GM18951 (cell line): ENCODE results near the gene ZNF76.

ENCODE experiments used
- POLR2A ChIP-seq: IDR thresholded peaks from 4 replicates; pipeline ENCODE4 v1.6.1; 2011; ENCODE audit warnings: mild to moderate bottlenecking; ENCODE audit not compliant: insufficient read length, insufficient read depth; ENCODE audit errors: extremely low read depth
- in situ Hi-C: fragments of 300-500 bp; cut with MboI; formaldehyde crosslinking; loops from one replicate; pipeline ENCODE4 v1.12.0; 2022; ENCODE audit warnings: low sequenced_read_pairs, mixed read lengths, inconsistent platforms; ENCODE audit not compliant: unreplicated experiment

The ZNF76 gene

DNA sequence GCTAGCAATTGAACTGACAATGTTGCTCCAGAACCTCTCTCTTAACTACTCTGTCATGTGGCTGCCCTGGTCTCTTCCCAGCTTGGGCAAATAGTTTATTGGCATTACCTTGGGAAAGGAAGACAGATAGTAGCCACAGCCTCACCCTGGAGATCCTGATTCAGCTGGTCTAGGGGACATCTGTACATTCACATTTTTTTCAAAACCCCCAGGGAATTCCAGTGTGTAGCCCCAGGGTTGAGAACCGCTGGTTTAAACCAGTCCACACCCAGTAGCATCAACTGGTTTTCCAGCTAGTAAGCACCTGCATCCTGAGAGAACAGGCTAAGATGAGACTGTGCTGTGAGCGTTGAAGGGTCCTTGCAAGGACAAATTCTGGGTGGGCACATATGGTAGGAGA is 36.1 kb upstream of the ZNF76 start:
- TF ChIP-seq POLR2A: no peak
- in situ Hi-C loops: no loop called here

DNA sequence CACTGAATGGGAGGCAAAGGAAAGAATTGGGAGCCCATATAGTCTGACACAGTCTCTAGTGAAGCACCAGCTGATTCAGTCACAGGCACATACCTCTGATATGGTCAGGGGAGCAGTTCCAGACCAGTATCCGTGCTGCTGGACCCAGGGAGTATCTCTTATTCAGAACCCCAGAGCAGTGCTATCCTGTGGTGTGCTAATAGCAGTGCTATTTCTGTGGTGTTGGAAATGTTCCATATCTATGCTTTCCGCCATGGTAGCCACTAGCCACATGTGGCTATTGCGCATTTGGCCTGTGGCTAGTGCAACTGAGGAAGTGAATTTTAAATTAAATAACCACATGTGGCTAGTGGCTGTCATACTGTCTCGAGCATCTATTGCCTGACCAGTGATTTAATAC is 34.8 kb upstream of the ZNF76 start:
- in situ Hi-C loops: no loop called here
- no peak for TF ChIP-seq POLR2A

DNA sequence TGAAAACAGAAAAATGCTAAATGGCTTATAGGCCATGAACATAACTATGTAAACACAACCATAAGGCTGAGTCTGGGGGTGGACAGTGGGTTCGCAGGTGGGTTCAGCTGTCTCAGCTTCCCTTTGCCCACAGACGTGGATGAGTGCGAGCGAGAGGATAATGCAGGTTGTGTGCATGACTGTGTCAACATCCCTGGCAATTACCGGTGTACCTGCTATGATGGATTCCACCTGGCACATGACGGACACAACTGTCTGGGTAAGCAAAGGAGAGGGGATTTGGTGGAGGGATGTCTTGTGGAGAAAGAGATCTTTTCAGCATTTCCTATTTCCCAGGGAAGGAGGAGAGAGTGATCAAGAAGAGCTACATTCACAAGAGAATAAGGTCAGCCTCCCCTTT is 31.1 kb upstream of the ZNF76 start:
- no peak for TF ChIP-seq POLR2A
- in situ Hi-C loops: no loop called here

DNA sequence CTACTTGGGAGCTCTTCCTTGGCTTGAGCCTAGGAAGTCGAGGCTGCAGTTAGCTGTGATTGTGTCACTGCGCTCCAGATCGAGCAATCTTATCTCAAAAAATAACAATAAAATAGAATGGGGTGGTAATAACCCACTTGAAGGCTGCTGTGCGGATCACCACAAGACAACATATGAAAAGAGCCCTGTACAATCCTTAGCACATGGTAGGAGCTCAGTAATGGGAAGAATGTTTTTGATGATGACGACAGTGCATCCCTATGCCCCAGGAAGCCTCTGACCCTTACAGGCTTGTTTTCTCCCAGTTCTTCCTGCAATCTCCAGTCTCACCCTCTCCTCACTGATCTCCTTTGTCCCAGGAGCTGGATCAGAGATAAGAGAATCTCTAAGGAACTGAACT is 30.2 kb upstream of the ZNF76 start:
- in situ Hi-C loops: no loop called here
- no peak for TF ChIP-seq POLR2A

DNA sequence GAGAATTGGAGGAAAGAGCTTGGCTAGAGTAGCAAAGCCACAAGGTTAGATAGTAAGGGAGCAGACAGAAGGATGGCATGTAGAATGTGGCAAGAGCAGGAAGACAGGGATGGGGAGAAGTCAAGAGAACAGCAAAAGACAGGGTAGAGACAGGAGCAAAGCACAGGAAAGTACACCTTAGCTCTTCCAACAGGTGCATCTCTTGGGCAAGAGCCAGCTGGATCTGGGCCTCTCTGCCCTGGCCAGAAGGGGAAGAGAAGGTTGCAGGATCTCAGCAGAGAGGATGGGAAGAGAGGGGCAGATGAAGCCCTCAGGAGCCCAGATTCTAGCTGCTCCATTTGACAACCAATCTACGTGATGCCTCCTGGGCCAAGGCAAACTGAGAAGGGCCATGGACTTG is 29.0 kb upstream of the ZNF76 start:
- in situ Hi-C loops: no loop called here
- TF ChIP-seq POLR2A: no peak

DNA sequence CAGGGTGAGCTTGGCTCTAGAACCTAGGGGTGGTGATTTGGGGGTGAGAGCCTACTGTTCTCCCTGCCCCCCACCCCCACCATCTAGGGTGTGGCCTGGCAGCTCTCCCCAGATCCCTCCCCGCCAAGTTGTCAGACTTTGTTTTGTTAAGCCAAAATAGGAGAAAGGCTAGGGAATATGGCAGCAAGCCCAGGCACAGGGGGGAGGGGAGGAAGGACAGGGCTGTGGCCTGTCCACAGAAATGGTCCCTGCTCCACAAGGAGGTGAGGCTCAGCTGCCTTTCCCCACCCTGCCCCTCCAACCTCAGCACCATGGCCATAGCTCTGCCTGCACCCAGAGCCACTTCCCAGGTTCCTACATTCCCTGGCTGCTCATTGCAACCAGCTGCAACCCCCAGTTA is 28.6 kb upstream of the ZNF76 start:
- in situ Hi-C loops: no loop called here
- no peak for TF ChIP-seq POLR2A

DNA sequence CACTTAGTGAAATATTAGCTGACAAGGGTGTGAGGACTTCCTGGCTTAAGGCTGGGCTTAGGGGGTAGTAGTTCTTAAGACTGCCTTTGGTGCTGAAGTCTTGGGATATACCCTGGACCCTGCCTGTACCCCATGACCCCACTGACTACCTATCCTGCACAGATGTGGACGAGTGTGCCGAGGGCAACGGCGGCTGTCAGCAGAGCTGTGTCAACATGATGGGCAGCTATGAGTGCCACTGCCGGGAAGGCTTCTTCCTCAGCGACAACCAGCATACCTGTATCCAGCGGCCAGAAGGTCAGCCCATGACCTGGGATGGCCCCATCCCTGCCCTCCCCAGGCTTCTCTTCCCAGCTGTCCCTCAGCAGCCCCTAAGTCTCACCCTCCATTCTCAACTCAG is 28.0 kb upstream of the ZNF76 start:
- no peak for TF ChIP-seq POLR2A
- in situ Hi-C loops: no loop called here

DNA sequence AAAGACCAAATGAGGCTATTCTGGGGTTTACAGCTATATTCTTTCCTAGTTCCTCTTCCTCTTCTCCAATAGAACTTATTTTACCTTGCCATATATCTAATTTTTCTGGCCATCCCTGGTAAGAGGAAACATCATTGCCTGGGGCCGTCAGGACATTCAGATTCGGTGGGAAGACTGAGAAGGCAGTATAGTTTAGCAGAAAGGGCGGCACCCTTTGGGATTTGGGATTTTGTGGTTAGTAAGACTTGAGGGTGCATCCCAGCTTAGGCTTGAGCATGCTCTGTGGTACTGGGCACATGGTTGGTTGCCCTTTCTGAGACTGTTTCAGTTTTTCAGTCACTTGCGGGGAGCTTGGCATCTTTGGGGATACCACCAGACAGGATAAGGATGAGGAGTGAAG is 24.6 kb upstream of the ZNF76 start:
- in situ Hi-C loops: no loop called here
- TF ChIP-seq POLR2A: no peak

DNA sequence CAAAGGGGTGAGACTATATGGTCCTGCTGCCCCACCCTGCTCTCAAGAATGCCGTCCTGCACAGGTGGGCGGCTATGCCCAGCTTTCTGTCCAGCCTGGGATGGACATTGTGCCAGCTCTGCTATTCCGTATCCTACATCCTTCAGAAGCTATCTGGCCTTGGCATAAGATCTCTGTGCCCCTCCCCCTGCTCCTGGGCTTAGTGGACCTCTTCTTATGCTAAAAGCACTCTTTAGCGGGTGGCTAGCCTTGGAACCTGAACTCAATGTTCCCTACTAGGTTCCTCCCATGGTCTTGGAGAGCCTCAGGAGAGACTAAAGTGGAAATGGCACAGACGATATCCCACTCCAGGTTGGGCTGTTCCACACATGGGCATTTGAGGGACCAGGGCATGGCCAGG is 23.3 kb upstream of the ZNF76 start:
- TF ChIP-seq POLR2A: no peak
- in situ Hi-C loops: no loop called here

DNA sequence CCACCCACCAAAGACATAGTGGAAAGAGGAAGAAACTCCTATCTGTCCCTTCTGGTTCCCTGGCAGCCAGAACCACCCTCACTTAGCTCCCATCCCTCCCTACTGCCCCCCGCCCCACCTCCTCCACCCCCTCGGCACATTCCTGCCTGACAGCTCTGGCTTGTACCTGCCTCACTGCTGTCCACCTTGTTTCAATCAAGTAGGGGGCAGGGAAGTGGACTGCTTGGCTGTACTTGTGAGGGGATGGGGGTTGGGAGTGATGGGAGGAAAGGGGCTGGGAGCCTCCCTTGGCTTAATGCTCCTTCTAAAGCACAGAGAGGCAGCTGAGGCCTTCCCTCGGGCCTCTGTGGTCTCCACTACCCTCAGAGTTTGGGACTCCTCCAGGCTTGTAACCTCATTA is 22.1 kb upstream of the ZNF76 start:
- in situ Hi-C loops: no loop called here
- TF ChIP-seq POLR2A: no peak

DNA sequence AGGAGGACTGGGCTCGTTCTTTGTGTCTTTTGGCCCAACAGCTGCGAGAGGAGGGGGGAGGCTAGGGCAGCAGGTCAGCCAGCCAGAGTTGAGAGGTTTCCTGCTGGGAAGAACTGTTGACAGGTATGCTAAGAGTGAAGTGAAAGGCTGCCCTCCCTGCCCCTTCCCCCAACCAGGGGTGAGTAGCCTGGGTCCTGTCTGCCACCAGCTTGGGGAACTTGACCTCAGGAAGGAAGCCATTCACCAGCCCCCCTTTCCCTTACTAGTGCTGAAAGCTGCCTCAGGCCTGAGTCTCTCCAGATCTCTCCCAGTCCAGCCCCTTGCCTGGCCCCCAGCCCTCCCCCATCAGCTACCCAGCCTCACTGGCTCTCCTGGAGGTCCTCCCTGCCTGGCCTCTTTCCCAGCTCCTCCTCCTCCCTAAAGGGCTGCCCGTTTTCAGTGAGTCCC is 20.7 kb upstream of the ZNF76 start:
- TF ChIP-seq POLR2A: no peak
- in situ Hi-C loops: no loop called here

DNA sequence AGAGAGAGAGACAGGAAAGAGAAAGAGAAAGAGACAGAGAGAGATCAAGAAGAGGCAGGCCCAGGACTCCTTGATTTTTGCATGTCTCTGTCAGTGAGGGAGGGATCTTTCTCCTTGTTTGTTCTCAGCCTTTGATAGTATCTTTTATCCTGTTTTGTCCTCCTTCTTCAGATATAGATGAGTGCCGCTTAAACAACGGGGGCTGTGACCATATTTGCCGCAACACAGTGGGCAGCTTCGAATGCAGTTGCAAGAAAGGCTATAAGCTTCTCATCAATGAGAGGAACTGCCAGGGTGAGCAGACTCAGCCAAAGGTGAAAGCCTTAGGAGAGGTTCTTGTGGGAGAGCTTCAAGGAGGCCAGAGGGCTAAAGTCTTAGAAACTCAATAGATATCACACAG is 20.0 kb upstream of the ZNF76 start:
- no peak for TF ChIP-seq POLR2A
- in situ Hi-C loops: no loop called here

DNA sequence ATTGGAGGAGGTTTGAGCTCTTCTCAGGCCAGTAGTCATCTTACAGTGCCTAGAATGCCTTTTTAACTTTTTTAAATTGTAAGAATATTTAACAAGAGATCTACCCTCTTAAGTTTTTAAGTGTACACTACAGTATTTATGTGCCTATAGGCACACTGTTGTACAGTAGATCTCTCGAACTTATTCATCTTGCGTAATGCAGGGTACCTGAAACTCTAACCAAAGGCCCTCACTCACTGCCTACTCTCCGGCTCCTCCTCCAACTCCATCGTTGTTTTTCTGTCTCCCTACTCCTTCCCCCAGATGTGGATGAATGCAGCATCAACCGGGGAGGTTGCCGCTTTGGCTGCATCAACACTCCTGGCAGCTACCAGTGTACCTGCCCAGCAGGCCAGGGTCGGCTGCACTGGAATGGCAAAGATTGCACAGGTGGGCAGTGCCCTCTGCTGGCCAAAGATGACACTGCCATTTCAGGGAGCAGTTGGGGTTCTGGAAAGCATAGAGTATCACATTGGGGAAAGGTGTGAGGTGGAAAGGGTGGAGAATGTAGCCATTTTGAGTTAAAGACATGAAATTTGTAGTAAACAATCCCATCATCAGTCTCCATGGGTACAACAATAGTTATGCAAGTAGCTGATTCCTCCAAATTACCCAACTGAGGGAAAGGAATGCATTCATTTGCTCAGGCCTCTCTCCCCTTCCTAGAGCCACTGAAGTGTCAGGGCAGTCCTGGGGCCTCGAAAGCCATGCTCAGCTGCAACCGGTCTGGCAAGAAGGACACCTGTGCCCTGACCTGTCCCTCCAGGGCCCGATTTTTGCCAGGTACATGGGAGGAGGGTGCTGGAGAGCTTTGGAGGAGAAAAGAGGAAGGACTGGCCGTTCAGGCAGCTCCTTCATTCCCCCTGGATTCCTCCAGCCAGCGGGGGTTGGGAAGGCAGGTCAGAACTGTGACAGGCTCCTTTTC is 18.4 kb upstream of the ZNF76 start:
- in situ Hi-C loops: no loop called here
- TF ChIP-seq POLR2A: no peak

DNA sequence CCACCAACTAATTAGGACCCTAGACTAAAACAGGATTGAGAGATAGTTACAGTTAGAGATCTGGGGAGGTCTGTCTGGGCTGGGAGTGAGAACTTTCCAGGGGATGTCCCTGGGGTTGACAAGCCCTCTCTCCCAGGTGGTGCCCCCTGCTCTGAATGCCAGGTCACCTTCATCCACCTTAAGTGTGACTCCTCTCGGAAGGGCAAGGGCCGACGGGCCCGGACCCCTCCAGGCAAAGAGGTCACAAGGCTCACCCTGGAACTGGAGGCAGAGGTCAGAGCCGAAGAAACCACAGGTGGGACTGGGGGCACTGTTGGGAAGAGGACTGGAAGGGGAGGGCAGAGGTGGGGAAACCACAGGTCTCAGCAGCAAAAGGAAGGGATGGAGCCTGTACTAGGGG is 17.0 kb upstream of the ZNF76 start:
- TF ChIP-seq POLR2A: no peak
- in situ Hi-C loops: no loop called here
